Tibial artery (tissue), 4 donors: ENCODE results near the gene VTI1A.

Source experiments
- DNase-seq, 2 donors: peaks; one replicate each; pipeline ENCODE4 v3.0.0-alpha.2; 2019
- H3K27ac ChIP-seq, 2 donors: fragments of 200-600 bp; sonication (generic) in 1 of 2; 1 replicate in 1 of 2; 2 replicates in 1 of 2; pipeline ENCODE4 v1.5.1; 2018 to 2019; ENCODE audit warnings: mild to moderate bottlenecking in 1 of 2
- H3K27me3 ChIP-seq, 2 donors: fragments of 200-600 bp; sonication (generic) in 1 of 2; one replicate each; pipeline versions ENCODE4 v1.5.1 to v1.6.0; 2016 to 2019
- H3K36me3 ChIP-seq, 3 donors: fragments of 200-600 bp; sonication (generic) in 2 of 3; one replicate each; pipeline ENCODE4 v1.5.1; 2016 to 2019; ENCODE audit warnings: mild to moderate bottlenecking in 2 of 3
- H3K4me1 ChIP-seq, 4 donors: fragments of 200-600 bp; sonication (generic) in 2 of 4; 1 replicate in 3 of 4; 2 replicates in 1 of 4; pipeline ENCODE4 v1.5.1; 2016 to 2019
- H3K4me3 ChIP-seq, 2 donors: fragments of 200-600 bp; sonication (generic) in 1 of 2; 1 replicate in 1 of 2; 2 replicates in 1 of 2; pipeline ENCODE4 v1.5.1; 2018 to 2019; ENCODE audit warnings: mild to moderate bottlenecking in 2 of 2
- H3K9me3 ChIP-seq, 3 donors: fragments of 200-600 bp; sonication (generic) in 1 of 3; one replicate each; pipeline ENCODE4 v1.5.1; 2016 to 2019
- CTCF ChIP-seq, 2 experiments: fragments of 200-600 bp in 1 of 2; fragments of 450-650 bp in 1 of 2; IDR thresholded peaks; one replicate each; pipeline ENCODE4 v1.5.1; 2017 to 2019; ENCODE audit warnings: antibody characterized with exemption in 2 of 2, mild to moderate bottlenecking in 1 of 2, moderate library complexity in 1 of 2
- intact Hi-C: fragments of 100-400 bp; cut with DNase I; formaldehyde crosslinking; loops from one replicate; pipeline ENCODE4 v1.15.0; 2023; ENCODE audit warnings: low total_unique reads

The VTI1A gene

GRCh38 chr10:112658900-112659638 lies 212.1 kb downstream of the VTI1A start:
- no peak overlapping the region for H3K27ac ChIP-seq
- no peak for DNase-seq
- H3K9me3 ChIP-seq: no peaks in the 10 kb centered on the region
- TF ChIP-seq CTCF (IDR thresholded peaks at IDR 0.05): no peak
- no peaks in the 10 kb centered on the region for H3K36me3 ChIP-seq
- H3K4me1 ChIP-seq: no peaks in the 10 kb centered on the region
- no peaks in the 10 kb centered on the region for H3K27me3 ChIP-seq
- no peak overlapping the region for H3K4me3 ChIP-seq
- intact Hi-C loops: no loop called here

- no peak for DNase-seq
- intact Hi-C loops: no loop called here
Measured at GRCh38 chr10:112663234-112664125, 216.5 kb downstream of the VTI1A start.

GRCh38 chr10:112666094-112666493 lies 219.1 kb downstream of the VTI1A start:
- Histone ChIP-seq H3K27ac (no peak overlapping the region), H3K4me3 (no peak overlapping the region), H3K4me1 (no peaks in the 10 kb centered on the region), H3K27me3 (no peaks in the 10 kb centered on the region), H3K36me3 (peaks cover 5 to 9% (median 7%) of the 10 kb centered on the region in 3 donors), H3K9me3 (no peaks in the 10 kb centered on the region)
- intact Hi-C loops: no loop called here
- no peak for TF ChIP-seq CTCF (IDR thresholded peaks at IDR 0.05)
- DNase-seq: no peak

More at GRCh38 chr10:112663234-112664125, 216.5 kb downstream of the VTI1A start:
- Histone ChIP-seq H3K9me3 (no peaks in the 10 kb centered on the region), H3K4me3 (no peak overlapping the region), H3K36me3 (no peaks in the 10 kb centered on the region), H3K4me1 (no peaks in the 10 kb centered on the region), H3K27me3 (no peaks in the 10 kb centered on the region), H3K27ac (no peak overlapping the region)
- TF ChIP-seq CTCF (IDR thresholded peaks at IDR 0.05): no peak

GRCh38 chr10:112669989-112670388 lies 223.0 kb downstream of the VTI1A start:
- H3K27me3 ChIP-seq: no peaks in the 10 kb centered on the region
- no peak overlapping the region for H3K4me3 ChIP-seq
- TF ChIP-seq CTCF (IDR thresholded peaks at IDR 0.05): no peak
- H3K9me3 ChIP-seq: no peaks in the 10 kb centered on the region
- no peaks in the 10 kb centered on the region for H3K4me1 ChIP-seq
- H3K27ac ChIP-seq: no peak overlapping the region
- no peak for DNase-seq
- peaks cover 5 to 9% (median 7%) of the 10 kb centered on the region in 3 donors for H3K36me3 ChIP-seq
- intact Hi-C loops: no loop called here

GRCh38 chr10:112671743-112672142 lies 224.7 kb downstream of the VTI1A start:
- no peak overlapping the region for H3K27ac ChIP-seq
- no peaks in the 10 kb centered on the region for H3K27me3 ChIP-seq
- no peak overlapping the region for H3K4me3 ChIP-seq
- DNase-seq: no peak
- intact Hi-C loops: no loop called here
- H3K36me3 ChIP-seq: peaks cover 6 to 9% (median 7%) of the 10 kb centered on the region in 3 donors
- no peaks in the 10 kb centered on the region for H3K9me3 ChIP-seq
- TF ChIP-seq CTCF (IDR thresholded peaks at IDR 0.05): no peak
- no peaks in the 10 kb centered on the region for H3K4me1 ChIP-seq
